ENCODE data around the gene ZNF771. TPM values are rescaled to one million over a fixed set of nuclear protein-coding genes. Genes with fewer than 3 reads are reported as not detected.

The ZNF771 gene
- total RNA-seq, 1 experiment from 2014 or later: 11.0 TPM

GRCh38 chr16:30417529-30418349, 10.3 kb downstream of the ZNF771 start:
- Histone ChIP-seq H3K9me3 (ENCODE audit: control insufficient read depth in 1 of 2, insufficient read depth in 1 of 2, low read depth in 1 of 2, low read length in 2 of 2) (no peaks in the 10 kb centered on the region), H3K27me3 (ENCODE audit: insufficient read depth, low read length) (no peaks in the 10 kb centered on the region), H3K9me2 (ENCODE audit: insufficient read depth) (no peaks in the 10 kb centered on the region), H2AFZ (ENCODE audit: low read depth, low read length, poor library complexity, severe bottlenecking) (no peak overlapping the region), H3K79me2 (ENCODE audit: insufficient read depth, low read length) (peaks cover 20% of the 10 kb centered on the region), H3K4me3 (replicated peaks in 1 of 2; ENCODE audit: low read depth in 1 of 2, low read length in 2 of 2) (peak overlapping the region; percentile 26 to 44), H3K4me1 (ENCODE audit: control insufficient read depth in 1 of 2, insufficient read depth in 2 of 2, low read length in 2 of 2) (peaks cover 6 to 39% of the 10 kb centered on the region in 2 experiments; a peak in 3 of 4 replicates), H3K27ac (ENCODE audit: low read depth, low read length) (peak overlapping the region; percentile 83), H3K9ac (ENCODE audit: low read length) (peak overlapping the region; percentile 65), H3K36me3 (ENCODE audit: control insufficient read depth in 1 of 2, insufficient read depth in 2 of 2, low read length in 2 of 2) (peaks cover 10 to 30% of the 10 kb centered on the region in 2 experiments; a peak in 2 of 4 replicates), H4K20me1 (ENCODE audit: insufficient read depth) (peaks cover 3% of the 10 kb centered on the region; the same call in 1 of the 2 replicates), H3K4me2 (ENCODE audit: low read length) (peak overlapping the region; percentile 79)
- no TSS peak for BruUV-seq (replicated peaks)
- peak; percentile 91 for DNase-seq (ENCODE audit: low read depth, low spot score)
- ATAC-seq: peak; percentile 91
- CTCF ChIA-PET: interaction anchor here (0.7 to 4.9 kb wide), 13 partner anchors 9 to 325 kb away, joined by 3 to 52 read pairs (median 4); partner anchors contain the start of genes DCTPP1, TBC1D10B, ZNF48 and ZNF771
- POLR2A ChIA-PET: interaction anchor here (0.9 to 2.0 kb wide), 7 partner anchors 8 to 216 kb away, joined by 3 to 15 read pairs (median 5); partner anchors contain the start of genes DCTPP1, ZNF48, ZNF764 and ZNF771
- RAD21 ChIA-PET (ENCODE audit: low non-redundant PET in 1 of 2, low total read pairs in 2 of 2, uncharacterized antibody in 2 of 2, unreplicated experiment in 2 of 2): interaction anchor here (0.6 to 1.4 kb wide), 6 partner anchors 9 to 40 kb away, joined by 3 to 13 read pairs (median 4); partner anchors contain the start of genes DCTPP1 (in 2 of the 2) and ZNF771 (in 1 of the 2)
- intact Hi-C loops (cut with micrococcal nuclease): no loop called here
- TF ChIP-seq SP1 (IDR thresholded peaks at IDR 0.05; ENCODE audit: low read depth): no peak
- no peak for TF ChIP-seq ELF1 (IDR thresholded peaks at IDR 0.05; ENCODE audit: borderline replicate concordance, low read depth)
- peak; percentile 4 for TF ChIP-seq YY1 (IDR thresholded peaks at IDR 0.05; ENCODE audit: extremely low read depth, insufficient replicate concordance, low read depth, low read length)
- peak in 1 of 3 experiments; percentile 35; a peak in 1 of 6 replicates for TF ChIP-seq CTCF (IDR thresholded peaks at IDR 0.05 in 2 of 3, conservative IDR thresholded peaks at IDR 0.05 in 1 of 3; ENCODE audit: borderline replicate concordance in 1 of 3, insufficient read depth in 1 of 3, low read depth in 2 of 3, low read length in 2 of 3)
- TF ChIP-seq MAX (IDR thresholded peaks at IDR 0.05): peak; percentile 97
- no peak for TF ChIP-seq ATF3 (IDR thresholded peaks at IDR 0.05)
- TF ChIP-seq REST (IDR thresholded peaks at IDR 0.05; ENCODE audit: low read depth): no peak
- TF ChIP-seq FOSL1 (IDR thresholded peaks at IDR 0.05; ENCODE audit: low read depth): no peak
- TF ChIP-seq POLR2A (IDR thresholded peaks at IDR 0.05; ENCODE audit: borderline replicate concordance, extremely low read depth, insufficient read depth, insufficient read length): peak; percentile 13
- no peak for TF ChIP-seq EGR1 (IDR thresholded peaks at IDR 0.05; ENCODE audit: low read depth)
- TF ChIP-seq EZH2phosphoT487 (IDR thresholded peaks at IDR 0.05; ENCODE audit: borderline replicate concordance): no peak
- no peak for TF ChIP-seq CEBPB (IDR thresholded peaks at IDR 0.05; ENCODE audit: low read depth)
- peak; percentile 69 for TF ChIP-seq POLR2AphosphoS5 (IDR thresholded peaks at IDR 0.05; ENCODE audit: low read depth, low read length)
- no peak for TF ChIP-seq SRF (IDR thresholded peaks at IDR 0.05; ENCODE audit: low read depth)
- no peak for TF ChIP-seq EZH2 (IDR thresholded peaks at IDR 0.05)
- TF ChIP-seq TCF7L2 (IDR thresholded peaks at IDR 0.05; ENCODE audit: borderline replicate concordance, extremely low read depth, insufficient read depth, insufficient read length): peak; percentile 63
- TF ChIP-seq CBX3 (IDR thresholded peaks at IDR 0.05; ENCODE audit: low read depth): peak; percentile 45; the same call in 1 of the 2 replicates
- no peak for TF ChIP-seq JUND (IDR thresholded peaks at IDR 0.05)
